Aorta (tissue), 5 donors: ENCODE results near the gene TP53I11. TPM values are rescaled to one million over a fixed set of nuclear protein-coding genes. Genes with fewer than 3 reads are reported as not detected.

Source experiments
- ATAC-seq: fragments of 200-7000 bp; cut with Tn5 transposase; one replicate; pipeline ENCODE4 v1.9.1; 2022; ENCODE audit warnings: moderate library complexity; ENCODE audit not compliant: low FRiP score
- DNase-seq, 2 donors: peaks; one replicate each; pipeline ENCODE4 v3.0.0-alpha.2; 2020
- H3K27ac ChIP-seq, 2 donors: one replicate each; pipeline ENCODE4 v1.5.1; 2013; ENCODE audit warnings: low read length in 2 of 2, mild to moderate bottlenecking in 2 of 2, moderate library complexity in 2 of 2, control low read depth in 1 of 2, inconsistent platforms in 1 of 2, low read depth in 1 of 2
- H3K27me3 ChIP-seq, 2 donors: one replicate each; pipeline ENCODE4 v1.6.1; 2013; ENCODE audit warnings: control low read depth in 1 of 2, low read length in 1 of 2, mild to moderate bottlenecking in 1 of 2, moderate library complexity in 1 of 2; ENCODE audit not compliant: insufficient read depth in 2 of 2, control insufficient read depth in 1 of 2
- H3K36me3 ChIP-seq, 2 donors: one replicate each; pipeline ENCODE4 v1.6.1; 2013; ENCODE audit warnings: control low read depth in 1 of 2, low read length in 1 of 2, mild to moderate bottlenecking in 1 of 2; ENCODE audit not compliant: insufficient read depth in 2 of 2, control insufficient read depth in 1 of 2
- H3K4me1 ChIP-seq, 2 donors: one replicate each; pipeline ENCODE4 v1.6.1; 2013; ENCODE audit warnings: low read length in 2 of 2, control low read depth in 1 of 2, mild to moderate bottlenecking in 1 of 2, moderate library complexity in 1 of 2; ENCODE audit not compliant: insufficient read depth in 2 of 2, control insufficient read depth in 1 of 2
- H3K4me3 ChIP-seq, 2 donors: one replicate each; pipeline ENCODE4 v1.5.1; 2013; ENCODE audit warnings: low read length in 2 of 2, control low read depth in 1 of 2, mild to moderate bottlenecking in 1 of 2
- H3K9me3 ChIP-seq: one replicate; pipeline ENCODE4 v1.6.1; 2013; ENCODE audit warnings: mild to moderate bottlenecking, low read length; ENCODE audit not compliant: control insufficient read depth
- WGBS, 2 donors: extraction: QIAGEN DNeasy Blood & Tissue Kit; methylation state at CpG; one replicate each; pipeline ENCODE4 v1.1.7; 2013; 5-methylcytosine and 5-hydroxymethylcytosine counted together
- intact Hi-C, 2 donors: fragments of 100-400 bp; cut with DNase I; formaldehyde crosslinking; loops; one replicate each; pipeline versions ENCODE4 v1.14.2 to v1.15.0; 2022
- polyA plus RNA-seq, 2 donors: library from polyadenylated mRNA; stranded (reverse); fragments of 200-250 nt; gene quantifications; one replicate each; pipeline ENCODE4 v1.2.3, GENCODE V29; 2013
- total RNA-seq, 2 donors: library from RNA; stranded (reverse); fragmentation: NEBNext Ultra II Directional; extraction: Animal tissue kit (Norgen Biotek cat#: 25700); gene quantifications; one replicate each; pipeline ENCODE4 v1.2.1, GENCODE V29; 2021
- donor health status: healthy with polysubstance abuse.
- donor health status: Bipolar disorder and iron deficiency.
- donor health status: DM: no; HTN: no; CAD: no.
- donor health status: DM: no; HTN: no; CAD: no.
- donor health status: DM: yes; HTN: yes; CAD: no.

Gene TP53I11
- total and polyA plus RNA-seq, 4 donors, result 25.9 to 85.6 (median 45.9) TPM

DNA sequence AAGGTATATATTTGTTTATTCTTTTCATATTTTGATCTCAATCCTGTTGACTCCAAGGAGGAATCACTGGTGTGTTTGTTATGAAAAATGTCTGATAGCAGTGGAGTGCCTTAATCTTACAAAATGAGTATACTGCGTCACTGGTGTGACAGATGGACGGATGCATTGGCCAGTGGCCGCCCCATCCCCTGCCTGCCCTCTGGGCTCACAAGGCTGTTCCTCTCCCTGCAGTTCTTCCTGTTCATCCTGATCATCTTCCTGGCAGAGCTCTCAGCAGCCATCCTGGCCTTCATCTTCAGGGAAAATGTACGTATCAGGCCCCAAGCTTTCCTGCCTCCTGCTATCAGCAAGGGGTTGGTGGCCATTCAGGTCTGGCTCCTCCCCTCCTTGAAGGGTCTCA, 32.9 kb downstream of the TP53I11 start:
- intact Hi-C loops, result no loop called here
- H3K4me3 ChIP-seq, result no peak overlapping the region
- H3K36me3 ChIP-seq, result no peaks in the 10 kb centered on the region
- H3K9me3 ChIP-seq, result no peaks in the 10 kb centered on the region
- WGBS, 2 donors, result 95 to 97% methylated on average over 4 of the region's 4 CpGs
- H3K27me3 ChIP-seq, result no peaks in the 10 kb centered on the region
- no peaks in the 10 kb centered on the region for H3K4me1 ChIP-seq
- DNase-seq (no peak), ATAC-seq (no peak)
- H3K27ac ChIP-seq, result no peak overlapping the region

DNA sequence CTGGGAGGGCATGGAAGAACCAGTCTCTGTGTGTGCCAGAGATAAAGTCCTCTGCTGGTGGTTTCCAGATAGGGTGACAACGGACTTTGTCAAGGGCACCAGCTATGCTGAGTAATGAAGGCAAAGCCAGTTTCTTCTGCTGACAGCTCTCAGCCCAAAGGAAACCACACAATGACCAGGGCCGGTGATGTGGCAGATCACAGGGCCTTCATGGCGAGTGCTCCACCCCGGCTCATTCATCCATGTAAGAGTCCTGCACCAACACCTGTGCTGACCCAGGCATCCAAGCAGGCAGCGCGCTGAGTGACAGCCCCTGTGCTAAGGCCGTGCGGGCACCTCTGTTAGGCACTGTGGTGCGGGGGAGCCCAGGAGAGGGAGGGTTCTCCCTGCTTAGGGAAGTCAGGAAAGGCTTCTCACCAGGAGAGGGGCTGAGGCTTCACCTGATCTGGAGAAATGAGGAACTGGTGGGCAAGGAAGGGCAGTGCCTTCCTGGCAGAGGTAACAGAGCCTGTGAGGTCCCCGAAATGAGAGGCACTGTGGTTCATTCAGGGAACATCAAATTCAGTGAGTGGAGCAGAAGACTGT, 33.8 kb downstream of the TP53I11 start:
- no peaks in the 10 kb centered on the region for H3K27me3 ChIP-seq
- DNase-seq (no peak), ATAC-seq (no peak)
- H3K36me3 ChIP-seq, result no peaks in the 10 kb centered on the region
- no peaks in the 10 kb centered on the region for H3K9me3 ChIP-seq
- H3K4me1 ChIP-seq, result no peaks in the 10 kb centered on the region
- intact Hi-C loops, result no loop called here
- WGBS, 2 donors, result 78 to 88% methylated on average over 10 of the region's 10 CpGs
- no peak overlapping the region for H3K27ac ChIP-seq
- H3K4me3 ChIP-seq, result no peak overlapping the region

DNA sequence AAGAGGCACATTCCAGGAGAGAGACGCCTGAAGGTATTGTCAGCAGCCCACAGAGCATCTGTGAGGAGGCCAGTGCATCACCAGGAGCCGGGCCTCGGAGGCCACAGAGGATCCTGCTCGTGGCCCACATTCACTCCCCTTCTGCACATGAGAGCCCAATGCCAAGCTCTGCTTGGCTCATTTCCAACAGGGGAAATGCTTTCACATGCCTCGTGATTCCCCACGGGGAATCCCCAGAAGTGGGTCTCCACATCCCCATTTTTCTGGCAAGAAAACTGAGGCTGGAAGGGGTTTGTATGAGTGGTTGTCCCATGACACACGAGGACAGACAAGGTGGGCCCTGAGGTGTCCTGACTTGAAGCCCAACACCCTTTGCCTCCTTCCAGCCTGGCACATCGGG, 34.4 kb downstream of the TP53I11 start:
- DNase-seq (no peak), ATAC-seq (no peak)
- Histone ChIP-seq H3K36me3 (no peaks in the 10 kb centered on the region), H3K4me3 (no peak overlapping the region), H3K9me3 (no peaks in the 10 kb centered on the region), H3K4me1 (no peaks in the 10 kb centered on the region), H3K27ac (no peak overlapping the region), H3K27me3 (no peaks in the 10 kb centered on the region)
- intact Hi-C loops, result no loop called here
- 72 to 77% methylated on average over 8 of the region's 8 CpGs for WGBS, 2 donors

DNA sequence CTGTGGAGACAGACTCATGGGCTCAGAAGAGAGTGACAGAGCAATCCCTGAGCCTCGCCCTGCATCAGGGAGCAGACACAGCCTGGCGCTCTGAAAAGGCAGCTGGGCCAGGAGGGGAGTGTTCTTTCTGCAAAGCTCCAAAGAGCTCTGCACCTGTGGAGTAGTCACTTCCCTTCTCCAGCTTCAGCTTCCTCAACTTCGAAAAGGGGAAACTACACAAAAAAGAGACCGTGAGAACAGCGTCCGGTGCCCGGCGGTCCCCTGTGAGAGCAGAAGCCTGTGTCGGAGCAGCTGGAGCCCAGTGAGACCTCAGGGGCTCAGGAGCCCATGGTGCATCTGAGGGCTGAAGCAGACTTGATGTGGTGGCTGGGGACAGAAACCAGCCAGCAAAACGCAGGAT, 35.1 kb downstream of the TP53I11 start:
- no peaks in the 10 kb centered on the region for H3K27me3 ChIP-seq

DNA sequence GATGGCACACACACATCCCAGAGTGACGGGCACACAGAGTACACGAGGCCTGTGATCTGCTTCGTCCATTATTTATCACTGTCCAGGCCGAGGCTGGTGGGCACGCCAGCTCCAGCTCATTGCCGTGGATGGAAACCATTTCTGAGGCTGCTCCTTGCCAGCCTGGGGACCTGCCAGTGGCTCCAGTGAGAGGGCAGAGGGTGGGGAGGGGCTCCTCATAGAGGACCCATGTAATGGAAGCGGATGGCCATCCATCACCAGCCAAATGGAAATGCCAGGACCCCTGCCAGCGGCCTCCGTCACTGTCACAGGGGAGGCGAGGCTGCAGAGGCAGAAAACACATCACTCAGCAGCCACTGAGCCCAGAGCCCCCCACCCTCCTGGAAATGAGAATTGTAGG, 35.7 kb downstream of the TP53I11 start:
- Histone ChIP-seq H3K27me3 (no peaks in the 10 kb centered on the region), H3K4me1 (no peaks in the 10 kb centered on the region), H3K27ac (no peak overlapping the region), H3K9me3 (no peaks in the 10 kb centered on the region), H3K36me3 (no peaks in the 10 kb centered on the region), H3K4me3 (no peak overlapping the region)
- ATAC-seq (no peak), DNase-seq (no peak)
- intact Hi-C loops, result no loop called here
- 85 to 96% methylated on average over 10 of the region's 10 CpGs for WGBS, 2 donors

More for the DNA sequence above, 35.1 kb downstream of the TP53I11 start:
- Histone ChIP-seq H3K27ac (no peak overlapping the region), H3K36me3 (no peaks in the 10 kb centered on the region), H3K4me1 (no peaks in the 10 kb centered on the region), H3K4me3 (no peak overlapping the region), H3K9me3 (no peaks in the 10 kb centered on the region)
- no peak for ATAC-seq
- 92 to 95% methylated on average over 10 of the region's 10 CpGs for WGBS, 2 donors
- DNase-seq, result no peak
- intact Hi-C loops, result no loop called here

DNA sequence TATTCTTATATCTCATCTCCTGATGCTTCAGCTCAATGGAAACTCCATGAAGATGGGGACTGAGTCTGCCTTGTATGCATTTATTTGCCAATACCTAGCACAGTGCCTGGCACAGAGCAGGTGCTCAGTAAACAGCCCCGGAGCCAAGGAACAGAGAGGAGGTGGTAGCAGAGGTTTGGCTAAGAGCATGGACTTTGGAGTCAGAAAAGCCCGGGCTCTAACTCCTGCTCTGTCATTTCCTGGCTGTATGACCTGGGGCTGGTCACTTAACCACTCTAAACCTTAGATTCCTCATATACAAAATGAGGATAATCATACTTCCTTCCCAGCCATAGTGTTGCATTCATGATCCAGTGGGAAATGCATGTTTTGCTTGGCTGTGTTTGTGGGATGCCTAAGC, 36.6 kb downstream of the TP53I11 start:
- Histone ChIP-seq H3K36me3 (no peaks in the 10 kb centered on the region), H3K27me3 (no peaks in the 10 kb centered on the region), H3K9me3 (no peaks in the 10 kb centered on the region), H3K27ac (no peak overlapping the region), H3K4me3 (no peak overlapping the region), H3K4me1 (no peaks in the 10 kb centered on the region)
- DNase-seq, result no peak
- no peak for ATAC-seq
- intact Hi-C loops, result loop anchor here (5.0 kb wide), 2 partner anchors 187 to 352 kb away; partner anchors contain the start of gene TSPAN18 (in 1 of the 2)
- 92 to 100% methylated on average over 2 of the region's 2 CpGs for WGBS, 2 donors

DNA sequence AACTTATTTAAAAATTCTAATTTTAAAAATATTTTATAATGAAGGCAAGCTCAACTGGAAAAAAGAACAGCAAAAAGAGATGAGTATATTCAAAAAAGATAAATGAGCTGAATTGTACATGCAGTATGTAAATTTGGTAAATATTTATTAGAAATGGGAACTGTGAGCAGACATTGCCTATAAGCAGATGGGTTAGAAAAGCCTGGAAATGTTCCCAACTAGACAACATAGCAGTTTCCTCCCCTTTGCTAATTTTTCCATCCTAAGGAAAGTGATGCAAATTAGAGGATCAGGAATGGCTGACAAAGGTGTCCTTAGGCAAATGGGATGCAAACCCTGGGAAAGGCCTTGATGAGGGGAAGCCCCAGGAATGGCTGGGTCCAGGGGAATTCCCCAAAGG, 37.2 kb downstream of the TP53I11 start:
- no peaks in the 10 kb centered on the region for H3K36me3 ChIP-seq
- H3K4me1 ChIP-seq, result no peaks in the 10 kb centered on the region
- DNase-seq, result no peak
- ATAC-seq, result no peak
- H3K9me3 ChIP-seq, result no peaks in the 10 kb centered on the region
- H3K27ac ChIP-seq, result no peak overlapping the region
- H3K27me3 ChIP-seq, result no peaks in the 10 kb centered on the region
- H3K4me3 ChIP-seq, result no peak overlapping the region
- intact Hi-C loops, result loop anchor here (5.0 kb wide), 2 partner anchors 186 to 351 kb away; partner anchors contain the start of gene TSPAN18 (in 1 of the 2)

DNA sequence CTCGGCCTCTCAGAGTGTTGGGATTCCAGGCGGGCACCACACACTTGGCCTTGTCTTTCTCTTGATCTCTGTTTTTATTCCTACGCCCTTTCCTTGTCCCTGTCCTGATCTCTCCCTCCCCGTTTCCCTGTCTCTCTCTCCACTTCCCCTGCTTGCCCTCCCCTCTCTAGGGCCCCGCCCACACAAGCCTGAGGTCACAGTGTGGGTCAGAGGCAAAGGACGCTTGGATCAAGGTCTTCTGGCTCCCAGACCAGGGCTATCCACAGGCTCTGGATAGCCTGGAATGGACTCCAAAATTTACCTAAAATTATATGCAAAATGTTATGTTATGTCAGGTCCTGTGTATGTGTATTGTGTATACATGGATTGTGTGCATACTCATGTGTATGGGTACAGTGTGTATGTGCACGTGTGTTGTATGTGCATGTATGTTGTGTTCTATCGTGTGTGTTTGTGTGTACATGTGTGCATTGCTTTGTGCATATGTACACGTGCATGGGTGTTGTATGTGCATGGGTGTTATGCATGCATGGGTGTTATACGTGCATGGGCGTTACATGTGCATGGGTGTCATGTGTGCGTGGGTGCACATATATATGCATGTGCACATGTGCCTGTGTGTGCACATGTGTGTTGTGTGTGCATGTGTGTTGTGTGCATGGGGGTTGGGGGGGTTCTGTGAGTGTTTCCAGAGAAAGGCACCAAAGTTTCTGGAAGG, 38.3 kb downstream of the TP53I11 start:
- H3K36me3 ChIP-seq, result no peaks in the 10 kb centered on the region
- DNase-seq, result no peak
- intact Hi-C loops, result loop anchor here (5.0 kb wide), 2 partner anchors 185 to 350 kb away; partner anchors contain the start of gene TSPAN18 (in 1 of the 2)
- no peaks in the 10 kb centered on the region for H3K9me3 ChIP-seq
- 74 to 87% methylated on average over 12 of the region's 12 CpGs for WGBS, 2 donors
- H3K27me3 ChIP-seq, result no peaks in the 10 kb centered on the region
- no peak for ATAC-seq
- no peak overlapping the region for H3K27ac ChIP-seq
- no peaks in the 10 kb centered on the region for H3K4me1 ChIP-seq
- no peak overlapping the region for H3K4me3 ChIP-seq
